Pancreas (tissue), 10 donors: ENCODE data around the gene COL2A1. TPM values are rescaled to one million over a fixed set of nuclear protein-coding genes. Genes with fewer than 3 reads are reported as not detected.

Experiments used
- ATAC-seq, 4 donors: fragments of 200-7000 bp; cut with Tn5 transposase; one replicate each; pipeline versions ENCODE4 v1.8.0 to v1.9.1; 2020; ENCODE audit warnings: mild to moderate bottlenecking in 4 of 4, moderate library complexity in 4 of 4
- DNase-seq, 6 donors: peaks; one replicate each; pipeline ENCODE4 v3.0.0-alpha.2; 2020
- FAIRE-seq: peaks from 2 replicates; lab custom pipeline; 2012; peaks lifted over from hg19 to GRCh38; lab: Jason Lieb, UNC
- H3K27ac ChIP-seq, 4 donors: fragments of 200-600 bp; sonication (generic); 1 replicate in 3 of 4; 2 replicates in 1 of 4; pipeline versions ENCODE4 v1.5.0 to v1.8.0; 2020
- H3K27me3 ChIP-seq, 4 donors: fragments of 200-600 bp; one replicate each; pipeline ENCODE4 v1.8.0; 2021
- H3K36me3 ChIP-seq, 3 donors: fragments of 200-600 bp; sonication (generic) in 1 of 3; one replicate each; pipeline versions ENCODE4 v1.5.0 to v1.8.0; 2020 to 2021
- H3K4me1 ChIP-seq, 3 donors: fragments of 200-600 bp; one replicate each; pipeline ENCODE4 v1.8.0; 2021
- H3K4me3 ChIP-seq, 4 donors: fragments of 200-600 bp; sonication (generic) in 2 of 4; one replicate each; pipeline versions ENCODE4 v1.5.0 to v1.8.0; 2020 to 2021
- H3K9me3 ChIP-seq, 4 donors: fragments of 200-600 bp; one replicate each; pipeline ENCODE4 v1.8.0; 2021
- CTCF ChIP-seq, 4 donors: fragments of 200-600 bp; sonication (generic) in 3 of 4; IDR thresholded peaks; one replicate each; pipeline versions ENCODE4 v1.5.0 to v1.8.0; 2021; ENCODE audit warnings: antibody characterized with exemption in 4 of 4
- WGBS, 2 donors: extraction: QIAGEN DNeasy Blood & Tissue Kit; methylation state at CpG; one replicate each; pipeline ENCODE4 v1.1.7; 2013; 5-methylcytosine and 5-hydroxymethylcytosine counted together
- intact Hi-C, 3 donors: fragments of 100-400 bp; cut with DNase I; formaldehyde crosslinking; loops; one replicate each; pipeline versions ENCODE4 v1.11.1 to v1.14.2; 2022
- polyA plus RNA-seq, 2 donors: library from polyadenylated mRNA; stranded (reverse); fragments of 200-250 nt; gene quantifications; one replicate each; pipeline ENCODE4 v1.2.3, GENCODE V29; 2013
- total RNA-seq, 6 donors: library from RNA; stranded (reverse); fragmentation: NEBNext Ultra II Directional in 4 of 6; extraction: Animal tissue kit (Norgen Biotek cat#: 25700) in 4 of 6; gene quantifications; one replicate each; pipeline versions ENCODE4 v1.2.1 to v1.2.4, GENCODE V29; 2021 to 2023
- donor health status: healthy with polysubstance abuse.
- donor health status: DM: no; HTN: no; CAD: no; lungs with moderate emphysema.
- donor health status: DM: no; HTN: no; CAD: no.
- donor health status: control.
- donor health status: control.
- donor health status: Bipolar disorder and iron deficiency.
- donor health status: DM: yes; HTN: yes; CAD: no.
- donor health status: DM: no; HTN: no; CAD: no.
- donor health status: DM: no; HTN: no; CAD: no.
- donor health status: DM: yes; HTN: yes; CAD: no.

Gene COL2A1
- total and polyA plus RNA-seq, 8 donors, result 0.04 to 0.12 (median 0.06) TPM; not detected in 5

DNA sequence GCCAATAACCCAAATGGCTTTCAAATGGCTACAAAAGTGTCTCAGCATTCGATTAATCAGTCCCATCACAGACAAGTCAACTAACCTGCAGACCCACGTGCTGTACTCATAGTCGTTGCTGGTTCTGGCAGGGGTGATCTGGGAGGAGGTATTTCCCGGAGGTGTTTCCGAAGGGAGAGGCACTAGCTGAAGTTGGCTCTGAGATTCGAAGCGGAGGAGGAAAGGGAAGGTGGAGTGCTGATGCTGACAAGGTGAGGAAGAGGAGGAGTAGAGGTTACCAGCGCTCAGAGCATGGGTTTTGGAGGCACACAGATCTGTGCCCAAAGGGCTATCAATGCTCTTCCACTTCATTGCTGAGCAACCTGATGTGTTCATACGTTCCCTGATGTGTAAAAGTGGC lies 20.5 kb upstream of the COL2A1 start:
- FAIRE-seq (no peak), ATAC-seq (no peak), DNase-seq (no peak)
- Histone ChIP-seq H3K9me3 (no peaks in the 10 kb centered on the region), H3K36me3 (no peaks in the 10 kb centered on the region), H3K4me3 (no peak overlapping the region), H3K4me1 (no peaks in the 10 kb centered on the region), H3K27me3 (no peaks in the 10 kb centered on the region), H3K27ac (no peak overlapping the region)
- TF ChIP-seq CTCF (IDR thresholded peaks at IDR 0.05), result no peak
- intact Hi-C loops, result no loop called here
- 75 to 76% methylated on average over 9 of the region's 9 CpGs for WGBS, 2 donors

GRCh38 chr12:48023386-48023785 lies 19.1 kb upstream of the COL2A1 start:
- ATAC-seq (peak in 2 of 4 donors; percentile 39 to 65), DNase-seq (no peak)

GRCh38 chr12:48022676-48023385 lies 18.6 kb upstream of the COL2A1 start:
- no peaks in the 10 kb centered on the region for H3K4me1 ChIP-seq
- no peak overlapping the region for H3K27ac ChIP-seq
- intact Hi-C loops, result no loop called here
- WGBS, 2 donors, result 61% methylated on average over 7 of the region's 7 CpGs
- DNase-seq (no peak), FAIRE-seq (no peak), ATAC-seq (no peak)
- no peaks in the 10 kb centered on the region for H3K27me3 ChIP-seq
- no peaks in the 10 kb centered on the region for H3K36me3 ChIP-seq
- H3K9me3 ChIP-seq, result no peaks in the 10 kb centered on the region
- H3K4me3 ChIP-seq, result no peak overlapping the region
- TF ChIP-seq CTCF (IDR thresholded peaks at IDR 0.05), result no peak

More at GRCh38 chr12:48023386-48023785, 19.1 kb upstream of the COL2A1 start:
- TF ChIP-seq CTCF (IDR thresholded peaks at IDR 0.05), result no peak
- Histone ChIP-seq H3K36me3 (no peaks in the 10 kb centered on the region), H3K4me3 (no peak overlapping the region), H3K4me1 (no peaks in the 10 kb centered on the region), H3K27me3 (no peaks in the 10 kb centered on the region), H3K27ac (no peak overlapping the region), H3K9me3 (no peaks in the 10 kb centered on the region)
- intact Hi-C loops, result no loop called here
- FAIRE-seq, result no peak
- WGBS, 2 donors, result 22 to 28% methylated on average over 5 of the region's 5 CpGs

DNA sequence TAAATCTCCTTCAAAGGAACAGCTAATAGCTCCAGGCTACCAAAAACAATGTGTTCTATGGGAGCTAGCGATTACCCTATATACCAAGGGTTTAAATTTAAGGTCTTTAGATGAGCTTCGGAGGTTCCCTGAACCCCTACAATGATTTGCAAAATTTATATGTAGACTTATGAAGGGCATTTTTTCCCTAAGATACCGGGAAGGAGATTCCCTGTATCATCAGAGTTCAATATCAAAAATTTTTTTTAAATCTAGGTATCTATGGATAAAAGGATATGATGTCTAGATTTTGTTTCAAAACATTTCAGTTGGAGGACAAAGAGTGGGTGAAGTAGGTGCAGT lies 17.9 kb upstream of the COL2A1 start:
- intact Hi-C loops, result no loop called here
- no peaks in the 10 kb centered on the region for H3K36me3 ChIP-seq
- no peak for DNase-seq
- H3K4me3 ChIP-seq, result no peak overlapping the region
- H3K27me3 ChIP-seq, result no peaks in the 10 kb centered on the region
- no peak for FAIRE-seq
- no peaks in the 10 kb centered on the region for H3K4me1 ChIP-seq
- no peak for TF ChIP-seq CTCF (IDR thresholded peaks at IDR 0.05)
- no peaks in the 10 kb centered on the region for H3K9me3 ChIP-seq
- WGBS, 2 donors, result 61 to 74% methylated on average over 3 of the region's 3 CpGs
- H3K27ac ChIP-seq, result no peak overlapping the region
- ATAC-seq, result no peak

DNA sequence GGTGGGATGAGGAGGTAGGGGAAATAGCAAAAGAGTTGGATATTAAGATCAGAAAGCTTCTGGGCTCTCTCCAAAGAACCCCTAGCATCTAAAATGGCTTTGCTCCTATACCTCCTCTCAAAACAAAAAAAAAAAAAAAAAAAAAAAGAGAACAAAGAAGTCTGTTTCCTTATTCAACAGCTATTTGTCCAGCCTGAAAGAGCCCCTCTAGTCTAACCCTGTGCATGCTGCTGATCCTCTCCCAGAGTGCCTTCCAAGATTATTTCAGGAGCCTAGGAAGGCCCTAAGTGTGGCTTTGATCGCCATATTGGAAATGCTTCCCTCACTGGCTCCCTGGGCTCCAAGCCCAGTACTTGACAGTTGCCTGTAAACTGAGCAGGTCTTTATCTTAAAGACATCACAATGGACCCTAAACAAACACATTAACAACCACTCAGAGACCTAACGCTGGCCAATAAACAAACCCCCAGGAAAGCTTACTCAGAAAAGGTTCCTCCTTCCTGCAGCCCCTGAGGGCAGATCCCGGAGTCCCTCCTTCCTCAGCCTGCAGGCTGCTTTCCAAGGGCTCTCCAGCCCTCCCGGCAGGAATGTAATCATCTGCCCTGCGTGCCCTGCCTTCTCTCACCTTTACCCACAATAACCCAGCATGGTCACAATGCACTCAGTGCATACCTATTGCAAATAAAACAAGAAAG lies 17.4 kb upstream of the COL2A1 start:
- H3K9me3 ChIP-seq, result no peaks in the 10 kb centered on the region
- H3K4me1 ChIP-seq, result no peaks in the 10 kb centered on the region
- WGBS, 2 donors, result 24 to 26% methylated on average over 5 of the region's 5 CpGs
- FAIRE-seq, result no peak
- no peaks in the 10 kb centered on the region for H3K27me3 ChIP-seq
- no peaks in the 10 kb centered on the region for H3K36me3 ChIP-seq
- no peak for DNase-seq
- TF ChIP-seq CTCF (IDR thresholded peaks at IDR 0.05), result no peak
- intact Hi-C loops, result no loop called here
- no peak overlapping the region for H3K27ac ChIP-seq
- no peak overlapping the region for H3K4me3 ChIP-seq
- peak in 1 of 4 donors; percentile 12 for ATAC-seq
